DOHH2 (cell line): Measurements from ENCODE around the gene RANGAP1.

ENCODE experiments used
- EZH2phosphoT487 ChIP-seq: fragments of 200-600 bp; sonication (generic); IDR thresholded peaks from 2 replicates; pipeline ENCODE4 v1.6.1; 2017; ENCODE audit warnings: borderline replicate concordance, mild to moderate bottlenecking, antibody characterized with exemption, low read length, moderate library complexity, mixed read lengths
- TF ChIP-seq, protein P1 (sequence below): fragments of 200-600 bp; sonication (generic); IDR thresholded peaks from one replicate; pipeline ENCODE4 v1.5.1; 2014; ENCODE audit warnings: antibody characterized with exemption, mild to moderate bottlenecking, low read depth, low read length; ENCODE audit not compliant: poor library complexity, severe bottlenecking

DNA sequence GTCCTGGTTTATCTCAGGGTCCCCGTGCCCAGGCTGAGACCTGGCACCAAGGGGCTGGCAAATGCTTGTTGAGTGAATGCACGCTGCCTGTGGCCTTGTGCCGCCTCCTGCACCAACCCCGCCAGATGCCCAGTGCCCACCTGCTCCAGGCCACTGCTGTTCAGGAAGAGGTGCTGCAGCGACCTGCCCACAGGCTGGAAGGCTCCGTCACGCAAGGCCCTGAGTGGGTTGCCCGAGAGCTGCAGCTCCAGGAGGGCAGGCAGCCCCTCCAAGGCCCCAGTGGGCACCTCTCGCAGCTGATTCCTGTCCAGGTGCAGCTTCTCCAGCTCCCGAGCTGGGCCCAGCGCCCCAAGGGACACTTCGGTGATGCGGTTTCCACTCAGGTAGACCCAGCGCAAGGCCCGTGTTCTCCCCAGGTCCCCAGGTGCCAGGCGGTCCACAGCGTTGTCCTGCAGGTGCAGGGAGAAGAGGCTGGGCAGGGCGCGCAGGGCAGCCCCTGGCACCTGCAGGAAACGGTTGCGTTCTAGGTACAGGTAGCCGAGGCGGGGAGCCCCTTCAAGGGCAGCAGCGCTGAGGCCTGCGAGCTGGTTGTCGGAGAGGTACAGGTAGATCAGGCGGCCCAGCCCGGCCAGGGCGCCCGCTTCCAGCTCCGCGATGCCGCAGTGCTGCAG is 48.8 kb downstream of the RANGAP1 start:
- TF ChIP-seq, protein P1, sequence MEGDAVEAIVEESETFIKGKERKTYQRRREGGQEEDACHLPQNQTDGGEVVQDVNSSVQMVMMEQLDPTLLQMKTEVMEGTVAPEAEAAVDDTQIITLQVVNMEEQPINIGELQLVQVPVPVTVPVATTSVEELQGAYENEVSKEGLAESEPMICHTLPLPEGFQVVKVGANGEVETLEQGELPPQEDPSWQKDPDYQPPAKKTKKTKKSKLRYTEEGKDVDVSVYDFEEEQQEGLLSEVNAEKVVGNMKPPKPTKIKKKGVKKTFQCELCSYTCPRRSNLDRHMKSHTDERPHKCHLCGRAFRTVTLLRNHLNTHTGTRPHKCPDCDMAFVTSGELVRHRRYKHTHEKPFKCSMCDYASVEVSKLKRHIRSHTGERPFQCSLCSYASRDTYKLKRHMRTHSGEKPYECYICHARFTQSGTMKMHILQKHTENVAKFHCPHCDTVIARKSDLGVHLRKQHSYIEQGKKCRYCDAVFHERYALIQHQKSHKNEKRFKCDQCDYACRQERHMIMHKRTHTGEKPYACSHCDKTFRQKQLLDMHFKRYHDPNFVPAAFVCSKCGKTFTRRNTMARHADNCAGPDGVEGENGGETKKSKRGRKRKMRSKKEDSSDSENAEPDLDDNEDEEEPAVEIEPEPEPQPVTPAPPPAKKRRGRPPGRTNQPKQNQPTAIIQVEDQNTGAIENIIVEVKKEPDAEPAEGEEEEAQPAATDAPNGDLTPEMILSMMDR, result no peak
- TF ChIP-seq EZH2phosphoT487, result no peak
